ENCODE measurements around the gene TBC1D32.

GRCh38 chr6:121338366-121338765, 4.1 kb upstream of the TBC1D32 start:
- TF ChIP-seq SP1 (IDR thresholded peaks at IDR 0.05) (no peak), CTCF (IDR thresholded peaks at IDR 0.05; ENCODE audit: low read depth, low read length, missing input control) (no peak)
